ENCODE results near the gene SPRY1.

Gene SPRY1

GRCh38 chr4:123446865-123447474 lies 50.4 kb downstream of the SPRY1 start:
- no peak for DNase-seq

GRCh38 chr4:123449362-123449761 lies 52.8 kb downstream of the SPRY1 start:
- DNase-seq, result no peak

- DNase-seq, result no peak
These were observed 53.2 kb downstream of the SPRY1 start for GRCh38 chr4:123449780-123450179.

- no peak for DNase-seq
These were observed 53.8 kb downstream of the SPRY1 start for GRCh38 chr4:123450393-123450792.

GRCh38 chr4:123452616-123453015 lies 56.0 kb downstream of the SPRY1 start:
- no peak for DNase-seq

GRCh38 chr4:123453061-123453680 lies 56.6 kb downstream of the SPRY1 start:
- no peak for DNase-seq
